Liver (tissue), 3 donors: Measurements from ENCODE around the gene GCH1.

ENCODE experiments used
- ATF3 ChIP-seq: IDR thresholded peaks from 2 replicates; pipeline ENCODE4 v1.6.1; 2016; ENCODE audit warnings: antibody characterized with exemption
- CTCF ChIP-seq: fragments of 150-350 bp; IDR thresholded peaks from 2 replicates; pipeline ENCODE4 v1.5.1; 2017; ENCODE audit warnings: improper control_type of control experiment, low read depth, low read length; ENCODE audit not compliant: missing input control
- EGR1 ChIP-seq, 2 donors: IDR thresholded peaks; 2 replicates each; pipeline ENCODE4 v1.6.1; 2016 to 2018; ENCODE audit warnings: antibody characterized with exemption in 2 of 2, low read depth in 2 of 2
- FOXA1 ChIP-seq: IDR thresholded peaks from 2 replicates; pipeline ENCODE4 v1.6.1; 2016; ENCODE audit warnings: antibody characterized with exemption
- GABPA ChIP-seq, 2 donors: IDR thresholded peaks in 1 of 2; conservative IDR thresholded peaks in 1 of 2; 2 replicates each; pipeline ENCODE4 v1.6.1; 2016; ENCODE audit warnings: antibody characterized with exemption in 2 of 2, mild to moderate bottlenecking in 1 of 2, moderate library complexity in 1 of 2
- HNF4A ChIP-seq, 2 donors: conservative IDR thresholded peaks; 2 replicates each; pipeline ENCODE4 v1.6.1; 2016; ENCODE audit warnings: antibody characterized with exemption in 2 of 2, mild to moderate bottlenecking in 2 of 2
- JUND ChIP-seq, 2 donors: IDR thresholded peaks; 2 replicates each; pipeline ENCODE4 v1.6.1; 2016; ENCODE audit warnings: antibody characterized with exemption in 2 of 2
- MAX ChIP-seq: IDR thresholded peaks from 2 replicates; pipeline ENCODE4 v1.6.1; 2016; ENCODE audit warnings: antibody characterized with exemption
- RAD21 ChIP-seq, 2 donors: IDR thresholded peaks; 2 replicates each; pipeline ENCODE4 v1.6.1; 2016; ENCODE audit warnings: antibody characterized with exemption in 2 of 2, mild to moderate bottlenecking in 2 of 2
- REST ChIP-seq: IDR thresholded peaks from 2 replicates; pipeline ENCODE4 v1.6.1; 2016; ENCODE audit warnings: antibody characterized with exemption, mild to moderate bottlenecking
- RXRA ChIP-seq, 2 donors: IDR thresholded peaks; 2 replicates each; pipeline ENCODE4 v1.6.1; 2017 to 2018; ENCODE audit warnings: antibody characterized with exemption in 2 of 2, mild to moderate bottlenecking in 1 of 2
- TAF1 ChIP-seq: conservative IDR thresholded peaks from 2 replicates; pipeline ENCODE4 v1.6.1; 2016; ENCODE audit warnings: antibody characterized with exemption, mild to moderate bottlenecking
- YY1 ChIP-seq: IDR thresholded peaks from 2 replicates; pipeline ENCODE4 v1.6.1; 2016; ENCODE audit warnings: antibody characterized with exemption, mild to moderate bottlenecking
- ZBTB33 ChIP-seq: IDR thresholded peaks from 2 replicates; pipeline ENCODE4 v1.6.1; 2016; ENCODE audit warnings: antibody characterized with exemption
- donor health status: healthy.
- donor health status: healthy.

GRCh38 chr14:54899573-54899972 lies 3.1 kb downstream of the GCH1 start:
- TF ChIP-seq GABPA (IDR thresholded peaks at IDR 0.05 in 1 of 2, conservative IDR thresholded peaks at IDR 0.05 in 1 of 2) (no peak), HNF4A (conservative IDR thresholded peaks at IDR 0.05) (no peak), ATF3 (no peak), RXRA (IDR thresholded peaks at IDR 0.05) (no peak), CTCF (no peak), TAF1 (no peak), EGR1 (IDR thresholded peaks at IDR 0.05; ENCODE audit: low read depth in 2 of 2) (no peak), RAD21 (IDR thresholded peaks at IDR 0.05) (no peak), YY1 (no peak), REST (no peak), JUND (IDR thresholded peaks at IDR 0.05) (no peak), MAX (no peak), ZBTB33 (no peak), FOXA1 (no peak)
